HuH-7 (cell line): ENCODE measurements around the gene KIR3DL3.
"Not testable (repeated sequence)": the region's sequence is repeated elsewhere in the genome, so short reads cannot be mapped to it uniquely, and the experiment has no call there.

Experiments used
- DNase-seq: peaks from one replicate; pipeline ENCODE4 v3.0.0; 2011; ENCODE audit warnings: low spot score

The KIR3DL3 gene

DNA sequence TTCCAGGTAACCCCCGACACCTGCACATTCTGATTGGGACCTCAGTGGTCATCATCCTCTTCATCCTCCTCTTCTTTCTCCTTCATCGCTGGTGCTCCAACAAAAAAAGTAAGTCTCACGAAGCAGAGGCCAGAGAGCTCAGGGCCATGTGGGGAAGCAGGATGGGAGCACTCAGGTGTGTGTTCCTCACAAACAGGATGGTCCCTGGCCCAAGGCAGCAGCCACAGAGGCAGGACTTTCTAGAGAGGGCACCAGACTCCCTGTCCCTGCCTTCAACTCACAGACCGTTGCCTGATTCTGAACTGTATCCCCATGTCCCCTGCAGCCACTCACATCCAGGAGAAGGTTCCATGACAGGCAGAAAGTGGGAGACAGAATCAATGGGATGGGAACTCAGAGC, 58.7 kb downstream of the KIR3DL3 start:
- not testable (repeated sequence) for DNase-seq
